Cardiac fibroblast (primary cell): ENCODE data around the gene HAUS5.
A peak's percentile ranks its signal among the peaks of the same experiment; 100 is the strongest.
"Not testable (repeated sequence)": the region's sequence is repeated elsewhere in the genome, so short reads cannot be mapped to it uniquely, and the experiment has no call there.

Source experiments
- DNase-seq, 2 donors: peaks; one replicate each; pipeline versions ENCODE4 v3.0.0 to v3.0.0-alpha.2; 2010; ENCODE audit warnings: low read depth in 2 of 2
- H3K4me3 ChIP-seq, 2 donors: replicated peaks in 1 of 2; 1 replicate in 1 of 2; 2 replicates in 1 of 2; pipeline ENCODE4 v1.5.1; 2011; ENCODE audit warnings: low read depth in 2 of 2, low read length in 2 of 2, mild to moderate bottlenecking in 2 of 2, moderate library complexity in 1 of 2
- CTCF ChIP-seq: IDR thresholded peaks from one replicate; pipeline ENCODE4 v1.5.1; 2011; ENCODE audit warnings: low read depth, mild to moderate bottlenecking, low read length, inconsistent platforms

Gene HAUS5

GRCh38 chr19:35645680-35646511 is 33.4 kb downstream of the HAUS5 start:
- DNase-seq: no peak
- no peak overlapping the region for H3K4me3 ChIP-seq
- TF ChIP-seq CTCF: no peak

DNA sequence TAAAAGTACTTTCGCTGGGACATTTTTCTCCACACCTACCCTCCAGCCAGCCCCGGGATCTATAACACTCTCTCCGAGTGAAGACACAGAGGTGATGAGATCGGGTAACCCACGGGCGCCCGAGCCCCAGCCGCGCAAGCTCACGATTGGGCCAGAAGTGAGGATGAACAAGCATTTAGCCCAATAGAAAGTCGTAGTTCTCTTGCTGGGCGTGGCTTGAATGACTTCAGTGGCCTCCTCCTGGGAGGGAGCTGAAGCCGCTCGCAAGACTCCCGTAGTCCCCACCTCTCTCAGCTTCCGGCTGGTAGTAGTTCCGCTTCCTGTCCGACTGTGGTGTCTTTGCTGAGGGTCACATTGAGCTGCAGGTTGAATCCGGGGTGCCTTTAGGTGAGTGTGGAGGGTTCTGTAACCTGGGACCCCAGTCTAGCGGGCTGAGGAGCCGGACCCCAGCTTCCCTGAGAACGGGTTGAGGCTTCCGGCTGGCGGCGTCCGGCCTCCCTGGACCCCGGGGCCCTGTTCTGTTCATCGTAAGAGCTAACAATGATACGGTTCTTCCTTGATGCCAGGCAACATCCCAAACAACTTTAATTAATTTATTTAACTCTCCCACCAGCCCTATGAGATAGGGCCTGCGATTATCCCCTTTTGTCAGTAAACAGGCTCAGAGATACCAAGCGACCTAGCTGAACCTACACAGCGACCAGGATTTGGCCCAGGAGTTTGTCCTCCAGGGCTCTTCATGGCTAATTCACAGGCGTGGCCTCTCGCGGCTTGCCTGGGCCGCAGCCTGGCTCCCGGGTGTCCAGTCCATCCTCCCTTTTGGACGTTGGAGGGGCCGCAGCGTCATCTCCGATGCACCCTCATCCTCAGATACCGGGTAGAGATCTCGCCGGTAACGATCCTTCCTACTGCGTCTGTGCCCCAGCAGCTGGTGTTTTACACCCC is 35.8 kb downstream of the HAUS5 start, which contains the start of gene COX6B1:
Gene COX6B1, plus strand, starts transcription at position 307 of the 945 bp plus-strand sequence. CDS start 2,921 bp downstream, outside the sequence.
- H3K4me3 ChIP-seq: peak within 1 kb of the TSS; percentile 81 to 90
- no peak for TF ChIP-seq CTCF
- peak; percentile 97 to 98 for DNase-seq

- DNase-seq: no peak
- no peak for TF ChIP-seq CTCF
- H3K4me3 ChIP-seq: no peak overlapping the region
These were observed 38.0 kb downstream of the HAUS5 start for GRCh38 chr19:35650581-35650980.

DNA sequence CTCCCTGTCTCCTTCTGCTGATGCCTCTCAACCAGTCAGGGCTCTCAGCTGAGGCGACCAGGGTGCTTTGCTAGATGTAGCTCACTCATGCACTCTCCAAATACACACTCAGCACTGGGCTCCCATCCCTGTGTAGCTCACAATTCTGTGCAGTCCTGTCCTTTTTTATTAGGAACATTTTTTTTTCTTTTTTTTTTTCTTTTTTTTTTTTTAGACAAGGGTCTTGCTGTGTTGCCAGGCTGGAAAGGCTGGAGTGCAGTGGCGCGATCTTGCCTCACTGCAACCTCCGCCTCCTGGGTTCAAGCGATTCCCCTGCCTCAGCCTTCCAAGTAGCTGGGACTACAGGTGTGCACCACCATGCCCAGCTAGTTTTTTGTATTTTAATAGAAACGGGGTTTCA is 42.3 kb downstream of the HAUS5 start:
- not testable (repeated sequence) for H3K4me3 ChIP-seq, DNase-seq

DNA sequence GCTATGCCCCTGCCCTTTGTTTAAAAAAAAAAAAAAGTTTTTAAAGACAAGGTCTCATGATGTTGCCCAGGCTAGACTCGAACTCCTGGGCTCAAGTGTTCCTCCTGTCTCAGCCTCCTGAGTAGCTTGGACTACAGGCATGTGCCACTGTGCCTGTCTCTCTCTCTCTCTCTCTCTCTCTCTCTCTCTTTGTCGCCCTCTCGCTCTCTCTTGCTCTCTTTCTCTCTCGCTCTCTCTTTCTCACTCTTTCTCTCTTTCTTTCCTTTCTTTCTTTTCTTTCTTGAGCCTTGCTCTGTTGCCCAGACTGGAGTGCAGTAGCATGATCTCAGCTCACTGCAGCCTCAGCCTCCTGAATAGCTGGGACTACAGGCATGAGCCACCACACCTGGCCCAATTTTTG is 43.1 kb downstream of the HAUS5 start:
- H3K4me3 ChIP-seq: no peak overlapping the region
- DNase-seq: no peak
- TF ChIP-seq CTCF: no peak

- no peak for TF ChIP-seq CTCF
- H3K4me3 ChIP-seq: no peak overlapping the region
- no peak for DNase-seq
These were observed 44.2 kb downstream of the HAUS5 start for GRCh38 chr19:35656700-35657099.
